Endothelial cell of umbilical vein (primary cell): ENCODE measurements around the gene LEMD1. TPM values are rescaled to one million over a fixed set of nuclear protein-coding genes. Genes with fewer than 3 reads are reported as not detected.

Experiments used
- BruUV-seq: library from RNA; stranded (reverse); fragments of 400-500 nt; replicated peaks from 2 replicates; lab custom pipeline; 2021; lab: Mats Ljungman, UMichigan
- CTCF ChIA-PET: fragments of 300-600, 350-600 bp; sonication (Branson Sonifier 250); formaldehyde crosslinking; loops from one replicate; lab custom pipeline; 2021; ENCODE audit warnings: antibody characterized with exemption, inconsistent platforms; lab: Charles Lee
- POLR2A ChIA-PET: fragments of 300-600, 350-600 bp; sonication (Branson Sonifier 250); formaldehyde crosslinking; loops from one replicate; lab custom pipeline; 2021; ENCODE audit warnings: antibody characterized with exemption, inconsistent platforms; lab: Charles Lee
- DNase-seq: peaks from one replicate; pipeline ENCODE4 v3.0.0-alpha.2; 2011; ENCODE audit warnings: low read depth, low spot score
- FAIRE-seq: peaks from 2 replicates; lab custom pipeline; 2011; peaks lifted over from hg19 to GRCh38; lab: Jason Lieb, UNC
- H2AFZ ChIP-seq: 2 replicates; pipeline ENCODE4 v1.6.0; 2012; ENCODE audit warnings: low read depth, low read length, control low read depth, inconsistent platforms
- H3K27ac ChIP-seq: 2 replicates; pipeline ENCODE4 v1.5.1; 2011; ENCODE audit warnings: low read depth, mild to moderate bottlenecking, control low read depth, low read length, moderate library complexity; ENCODE audit not compliant: insufficient read depth
- H3K27me3 ChIP-seq, 2 experiments: 2 replicates each; pipeline versions ENCODE4 v1.6.0 to v1.6.1; 2011; ENCODE audit warnings: low read length in 2 of 2, mixed read lengths in 1 of 2; ENCODE audit not compliant: control insufficient read depth in 2 of 2, insufficient read depth in 2 of 2
- H3K36me3 ChIP-seq, 2 experiments: 2 replicates in 1 of 2; 3 replicates in 1 of 2; pipeline ENCODE4 v1.5.1; 2011; ENCODE audit warnings: low read length in 2 of 2, mild to moderate bottlenecking in 1 of 2, moderate library complexity in 1 of 2; ENCODE audit not compliant: control insufficient read depth in 2 of 2, insufficient read depth in 2 of 2; ENCODE audit errors: extremely low read depth in 1 of 2
- H3K4me1 ChIP-seq: 3 replicates; pipeline ENCODE4 v1.5.1; 2011; ENCODE audit warnings: mild to moderate bottlenecking, low read length; ENCODE audit not compliant: control insufficient read depth, insufficient read depth; ENCODE audit errors: extremely low read depth
- H3K4me2 ChIP-seq: 2 replicates; pipeline ENCODE4 v1.6.1; 2011; ENCODE audit warnings: low read length, control low read depth, mixed read lengths; ENCODE audit not compliant: insufficient read depth
- H3K4me3 ChIP-seq, 3 experiments: fragments of 200-600 bp in 1 of 3; sonication (generic), shearing (Covaris generic) in 1 of 3; replicated peaks in 1 of 3; 2 replicates each; pipeline ENCODE4 v1.5.1; 2011 to 2016; ENCODE audit warnings: control low read depth in 3 of 3, low read length in 3 of 3, mild to moderate bottlenecking in 2 of 3, inconsistent platforms in 1 of 3, low read depth in 1 of 3, moderate library complexity in 1 of 3; ENCODE audit not compliant: insufficient read depth in 1 of 3
- H3K79me2 ChIP-seq: 2 replicates; pipeline ENCODE4 v1.6.0; 2012; ENCODE audit warnings: low read length, inconsistent platforms; ENCODE audit not compliant: control insufficient read depth, insufficient read depth
- H3K9ac ChIP-seq: replicated peaks from 2 replicates; pipeline ENCODE3; 2011; ENCODE audit warnings: low read length, control low read depth; ENCODE audit not compliant: insufficient read depth; ENCODE audit errors: extremely low read depth
- H3K9me1 ChIP-seq: replicated peaks from 3 replicates; pipeline ENCODE4 v1.6.0; 2011; ENCODE audit warnings: mild to moderate bottlenecking, low read length; ENCODE audit not compliant: control insufficient read depth, insufficient read depth; ENCODE audit errors: extremely low read depth
- H3K9me3 ChIP-seq: replicated peaks from 2 replicates; pipeline ENCODE4 v1.5.1; 2012; ENCODE audit warnings: low read length, inconsistent platforms; ENCODE audit not compliant: control insufficient read depth, insufficient read depth
- H4K20me1 ChIP-seq: replicated peaks from 2 replicates; pipeline ENCODE3; 2011; ENCODE audit warnings: mild to moderate bottlenecking, low read length; ENCODE audit not compliant: control insufficient read depth, insufficient read depth; ENCODE audit errors: extremely low read depth
- CTCF ChIP-seq, 2 donors: IDR thresholded peaks; 1 replicate in 1 of 2; 2 replicates in 1 of 2; pipeline ENCODE4 v1.5.1; 2011; ENCODE audit warnings: low read length in 2 of 2, mild to moderate bottlenecking in 2 of 2, moderate library complexity in 2 of 2, control low read depth in 1 of 2, inconsistent platforms in 1 of 2, low read depth in 1 of 2; ENCODE audit not compliant: insufficient read depth in 1 of 2; ENCODE audit errors: extremely low read depth in 1 of 2
- EZH2 ChIP-seq: IDR thresholded peaks from 2 replicates; pipeline ENCODE4 v1.6.1; 2012; ENCODE audit warnings: borderline replicate concordance, low read depth, mild to moderate bottlenecking, moderate library complexity, low read length, inconsistent platforms; ENCODE audit not compliant: severe bottlenecking
- FOS ChIP-seq: IDR thresholded peaks from 2 replicates; pipeline ENCODE4 v1.6.1; 2011; ENCODE audit warnings: mild to moderate bottlenecking, low read length, moderate library complexity, borderline replicate concordance; ENCODE audit not compliant: insufficient read depth
- GATA2 ChIP-seq: IDR thresholded peaks from 2 replicates; pipeline ENCODE4 v1.7.0; 2011; ENCODE audit warnings: low read depth, mild to moderate bottlenecking, moderate library complexity, mixed read lengths, low read length; ENCODE audit not compliant: insufficient read length, insufficient read depth
- JUN ChIP-seq: IDR thresholded peaks from 2 replicates; pipeline ENCODE4 v1.6.1; 2011; ENCODE audit warnings: borderline replicate concordance, low read depth; ENCODE audit not compliant: insufficient read length, insufficient read depth
- MYC ChIP-seq: IDR thresholded peaks from one replicate; pipeline ENCODE4 v1.6.1; 2011; ENCODE audit warnings: mild to moderate bottlenecking, low read depth, low read length
- POLR2A ChIP-seq: IDR thresholded peaks from 2 replicates; pipeline ENCODE4 v1.6.1; 2012; ENCODE audit warnings: low read depth, mild to moderate bottlenecking, control low read depth, low read length
- POLR2AphosphoS5 ChIP-seq: IDR thresholded peaks from 2 replicates; pipeline ENCODE4 v1.6.1; 2012; ENCODE audit warnings: low read depth, mild to moderate bottlenecking, control low read depth, low read length, moderate library complexity; ENCODE audit not compliant: insufficient read depth
- dilution Hi-C: fragments of 300-500 bp; cut with MboI; formaldehyde crosslinking; loops from one replicate; pipeline ENCODE4 v1.15.0; 2019; ENCODE audit warnings: low sequenced_read_pairs; ENCODE audit not compliant: extremely low pct_ligation_motif_present
- intact Hi-C: fragments of 100-400 bp; cut with micrococcal nuclease; formaldehyde crosslinking; loops from one replicate; pipeline ENCODE4 v1.10.0; 2022
- polyA plus RNA-seq, 4 experiments: library from polyadenylated mRNA; depleted of rRNA in 3 of 4; stranded (reverse) in 3 of 4; unstranded in 1 of 4; fragments of >200 nt; gene quantifications; 2 replicates each; pipeline versions ENCODE4 v1.2.1 to v1.2.3, GENCODE V29; 2011 to 2012; ENCODE audit warnings: missing spikeins in 1 of 4
- total RNA-seq: library from RNA; stranded (reverse); gene quantifications from 2 replicates; pipeline ENCODE4 v1.2.3, GENCODE V29; 2021
- TF ChIP-seq, protein P1 (sequence below): IDR thresholded peaks from 2 replicates; pipeline ENCODE4 v1.6.1; 2011; ENCODE audit not compliant: insufficient read depth, insufficient read length

Gene LEMD1
- total and polyA plus RNA-seq, 2 donors (not counting 3 experiments of a cell fraction or from before 2014, with no cell fraction given), result not detected

GRCh38 chr1:205339717-205340116 is 82.1 kb downstream of the LEMD1 start:
- Histone ChIP-seq H3K4me3 (no peak overlapping the region), H3K4me2 (no peak overlapping the region), H3K36me3 (no peaks in the 10 kb centered on the region), H3K27ac (no peak overlapping the region), H3K79me2 (no peaks in the 10 kb centered on the region), H3K27me3 (peaks cover 30 to 34% of the 10 kb centered on the region in 2 experiments), H3K9me3 (no peaks in the 10 kb centered on the region), H2AFZ (no peak overlapping the region), H3K4me1 (no peaks in the 10 kb centered on the region), H3K9me1 (no peaks in the 10 kb centered on the region), H3K9ac (no peak overlapping the region), H4K20me1 (no peaks in the 10 kb centered on the region)
- dilution Hi-C loops, result no loop called here
- intact Hi-C loops, result no loop called here
- CTCF ChIA-PET, result interaction anchor here (1.1 to 1.7 kb wide), 6 partner anchors 12 to 184 kb away, joined by 3 to 8 read pairs (median 6); no protein-coding TSS in a partner anchor
- TF ChIP-seq POLR2A, result no peak
- TF ChIP-seq POLR2AphosphoS5, result no peak
- no peak for TF ChIP-seq EZH2
- no peak for TF ChIP-seq MYC
- no peak for TF ChIP-seq FOS
- no peak for TF ChIP-seq CTCF (IDR thresholded peaks at IDR 0.05; ENCODE audit: extremely low read depth in 1 of 2, insufficient read depth in 1 of 2, low read depth in 1 of 2, low read length in 2 of 2)
- TF ChIP-seq GATA2, result no peak
- TF ChIP-seq, protein P1, sequence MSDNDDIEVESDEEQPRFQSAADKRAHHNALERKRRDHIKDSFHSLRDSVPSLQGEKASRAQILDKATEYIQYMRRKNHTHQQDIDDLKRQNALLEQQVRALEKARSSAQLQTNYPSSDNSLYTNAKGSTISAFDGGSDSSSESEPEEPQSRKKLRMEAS, result no peak
- TF ChIP-seq JUN, result no peak
- no TSS peak for BruUV-seq
- POLR2A ChIA-PET, result no interaction called here
- FAIRE-seq, result no peak
- no peak for DNase-seq
